RPMI7951 (cell line): ENCODE data around the gene TMEM150C. TPM values are rescaled to one million over a fixed set of nuclear protein-coding genes. Genes with fewer than 3 reads are reported as not detected.

Source experiments
- total RNA-seq: library from RNA; depleted of rRNA; stranded (reverse); fragments of >200 nt; shearing (Covaris generic); gene quantifications from 2 replicates; pipeline ENCODE4 v1.2.3, GENCODE V29; 2014; rRNA removed

The TMEM150C gene
- total RNA-seq, 1 experiment from 2014 or later: 0.12 TPM

Other genes with a start within 250 kb of the TMEM150C start
- 40.6 and 47.3 TPM in 2 replicates for gene HNRNPD, start 188.0 kb downstream of the TMEM150C start, total RNA-seq
- 224 and 227 TPM in 2 replicates for gene HNRNPDL, start 131.5 kb downstream of the TMEM150C start, total RNA-seq
- gene ENOPH1, start 131.4 kb downstream of the TMEM150C start, total RNA-seq: 41.4 and 47.8 TPM in 2 replicates
- gene SCD5, start 236.8 kb upstream of the TMEM150C start, total RNA-seq: 10.1 and 13.2 TPM in 2 replicates